IMR-90 (cell line): ENCODE data around the gene RAI1. TPM values are rescaled to one million over a fixed set of nuclear protein-coding genes. Genes with fewer than 3 reads are reported as not detected.

Experiments used
- microRNA-seq, 2 experiments: library from miRNA; stranded (forward) in 1 of 2; unstranded in 1 of 2; fragments of 10-50 nt in 1 of 2; fragments of <30 nt in 1 of 2; gene quantifications in 1 of 2; microRNA quantifications in 1 of 2; one replicate each; pipeline versions ENCODE3 to v1.1.0; 2013 to 2020; ENCODE audit not compliant: insufficient read depth in 1 of 2, insufficient read length in 1 of 2, unreplicated experiment in 1 of 2
- polyA plus RNA-seq, 3 experiments: library from polyadenylated mRNA; depleted of rRNA; stranded (reverse); fragments of >200 nt; gene quantifications; 2 replicates each; pipeline ENCODE4 v1.2.3, GENCODE V29; 2012; ENCODE audit warnings: low replicate concordance in 1 of 3
- small RNA-seq, 5 experiments: library from RNA; depleted of rRNA; stranded (forward); fragments of <200 nt; gene quantifications; one replicate each; pipeline ENCODE3, GENCODE V24; 2012
- total RNA-seq: library from RNA; depleted of rRNA; stranded (reverse); fragments of >200 nt; gene quantifications from 2 replicates; pipeline ENCODE4 v1.2.3, GENCODE V29; 2012; rRNA removed

RAI1 gene
- total and polyA plus RNA-seq, 2 of the 4 experiments (the other 2 are of a cell fraction): 1.8 to 10.5 TPM

Small RNA genes within 50 kb of the gene (microRNA-seq; reads per million reads assigned to microRNA genes)
- 11.4 to 50.0 reads per million in 2 experiments for gene MIR33B (ENCODE audit: insufficient read depth in 1 of 2, insufficient read length in 1 of 2, unreplicated experiment in 1 of 2)
- 0 to 2.1 reads per million in 2 experiments for gene MIR6777 (ENCODE audit: insufficient read depth in 1 of 2, insufficient read length in 1 of 2, unreplicated experiment in 1 of 2)
- gene RF02177 (ENCODE audit: insufficient read depth, insufficient read length): not detected
- gene RF02178 (ENCODE audit: insufficient read depth, insufficient read length): not detected

Small RNA genes within 50 kb of the gene (small RNA-seq; reads per million reads assigned to genes)
- gene MIR33B (0.04 to 36.8 (median 15.4) reads per million in 5 experiments), gene MIR6777 (0 to 0.11 (median 0) reads per million in 5 experiments), gene RF02177 (0 reads per million in 5 experiments), gene RF02178 (0 reads per million in 5 experiments)

Other genes with a start within 250 kb of the RAI1 start
- 6.1 and 8.9 TPM in 2 replicates for gene MED9, start 204.5 kb upstream of the RAI1 start, total RNA-seq
- 9.1 and 10.1 TPM in 2 replicates for gene MED9, start 204.5 kb upstream of the RAI1 start, polyA plus RNA-seq (2012; rRNA removed)
- gene RASD1, start 185.1 kb upstream of the RAI1 start, total RNA-seq: 0.54 and 1.1 TPM in 2 replicates
- gene RASD1, start 185.1 kb upstream of the RAI1 start, polyA plus RNA-seq (2012; rRNA removed): 1.4 and 1.8 TPM in 2 replicates
- 23.3 and 25.0 TPM in 2 replicates for gene PEMT, start 89.8 kb upstream of the RAI1 start, total RNA-seq
- 49.5 and 54.5 TPM in 2 replicates for gene PEMT, start 89.8 kb upstream of the RAI1 start, polyA plus RNA-seq (2012; rRNA removed)
- 3.3 and 3.4 TPM in 2 replicates for gene SREBF1, start 155.5 kb downstream of the RAI1 start, total RNA-seq
- gene SREBF1, start 155.5 kb downstream of the RAI1 start, polyA plus RNA-seq (2012; rRNA removed): 20.4 and 22.3 TPM in 2 replicates